Measurements from ENCODE around the gene ARPC1B.

The ARPC1B gene

GRCh38 chr7:99392046-99392445, 17.5 kb downstream of the ARPC1B start:
- no peak for DNase-seq (ENCODE audit: low read depth, low spot score)
- TF ChIP-seq POLR2AphosphoS5 (IDR thresholded peaks at IDR 0.05; ENCODE audit: borderline replicate concordance, low read depth, low read length) (no peak), EZH2 (IDR thresholded peaks at IDR 0.05) (no peak), FOXP2 (optimal IDR thresholded peaks at IDR 0.05; ENCODE audit: control extremely low read depth, extremely low read length, insufficient read depth) (no peak)
- Histone ChIP-seq H3K9me3 (ENCODE audit: low read depth, low read length) (no peaks in the 10 kb centered on the region), H3K9ac (ENCODE audit: insufficient read length) (no peak overlapping the region), H3K27ac (no peak overlapping the region), H3K36me3 (ENCODE audit: insufficient read depth, low read length) (peaks cover 7% of the 10 kb centered on the region; the same call in 1 of the 2 replicates), H3K4me3 (no peak overlapping the region)

GRCh38 chr7:99392659-99393354, 18.3 kb downstream of the ARPC1B start:
- Histone ChIP-seq H3K9ac (ENCODE audit: insufficient read length) (peak overlapping the region; percentile 19), H3K36me3 (ENCODE audit: insufficient read depth, low read length) (peaks cover 14% of the 10 kb centered on the region; the same call in 1 of the 2 replicates), H3K4me3 (peak overlapping the region; percentile 78), H3K27ac (no peak overlapping the region), H3K9me3 (ENCODE audit: low read depth, low read length) (no peaks in the 10 kb centered on the region)
- no peak for DNase-seq (ENCODE audit: low read depth, low spot score)
- TF ChIP-seq FOXP2 (optimal IDR thresholded peaks at IDR 0.05; ENCODE audit: control extremely low read depth, extremely low read length, insufficient read depth) (no peak), POLR2AphosphoS5 (IDR thresholded peaks at IDR 0.05; ENCODE audit: borderline replicate concordance, low read depth, low read length) (peak; percentile 68)

- no peak for DNase-seq (ENCODE audit: low read depth, low spot score)
- no peaks in the 10 kb centered on the region for H3K9me3 ChIP-seq (ENCODE audit: low read depth, low read length)
- H3K36me3 ChIP-seq (ENCODE audit: insufficient read depth, low read length): peaks cover 22% of the 10 kb centered on the region; the same call in 1 of the 2 replicates
- peak overlapping the region; percentile 19 for H3K9ac ChIP-seq (ENCODE audit: insufficient read length)
- H3K4me3 ChIP-seq: peak overlapping the region; percentile 78
- TF ChIP-seq EZH2 (IDR thresholded peaks at IDR 0.05) (no peak), FOXP2 (optimal IDR thresholded peaks at IDR 0.05; ENCODE audit: control extremely low read depth, extremely low read length, insufficient read depth) (no peak), POLR2AphosphoS5 (IDR thresholded peaks at IDR 0.05; ENCODE audit: borderline replicate concordance, low read depth, low read length) (no peak; the same call in none of the 2 replicates)
- no peak overlapping the region for H3K27ac ChIP-seq
Measured at GRCh38 chr7:99393355-99394187, 19.0 kb downstream of the ARPC1B start.

- DNase-seq (ENCODE audit: low read depth, low spot score): no peak
- Histone ChIP-seq H3K27ac (no peak overlapping the region), H3K36me3 (ENCODE audit: insufficient read depth, low read length) (peaks cover 27% of the 10 kb centered on the region; the same call in 1 of the 2 replicates), H3K4me3 (no peak overlapping the region), H3K9ac (ENCODE audit: insufficient read length) (no peak overlapping the region), H3K9me3 (ENCODE audit: low read depth, low read length) (no peaks in the 10 kb centered on the region)
- TF ChIP-seq POLR2AphosphoS5 (IDR thresholded peaks at IDR 0.05; ENCODE audit: borderline replicate concordance, low read depth, low read length) (no peak), FOXP2 (optimal IDR thresholded peaks at IDR 0.05; ENCODE audit: control extremely low read depth, extremely low read length, insufficient read depth) (no peak), EZH2 (IDR thresholded peaks at IDR 0.05) (no peak)
Measured at GRCh38 chr7:99394188-99394502, 19.6 kb downstream of the ARPC1B start.

GRCh38 chr7:99395616-99396327, 21.2 kb downstream of the ARPC1B start:
- H3K36me3 ChIP-seq (ENCODE audit: insufficient read depth, low read length): peaks cover 43% of the 10 kb centered on the region
- no peak overlapping the region for H3K9ac ChIP-seq (ENCODE audit: insufficient read length)
- H3K27ac ChIP-seq: no peak overlapping the region

GRCh38 chr7:99396418-99397296, 22.1 kb downstream of the ARPC1B start:
- DNase-seq (ENCODE audit: low read depth, low spot score): no peak
- H3K36me3 ChIP-seq (ENCODE audit: insufficient read depth, low read length): peaks cover 52% of the 10 kb centered on the region
- H3K9ac ChIP-seq (ENCODE audit: insufficient read length): no peak overlapping the region

More at GRCh38 chr7:99395616-99396327, 21.2 kb downstream of the ARPC1B start:
- no peak for DNase-seq (ENCODE audit: low read depth, low spot score)
- Histone ChIP-seq H3K4me3 (no peak overlapping the region), H3K9me3 (ENCODE audit: low read depth, low read length) (no peaks in the 10 kb centered on the region)
- TF ChIP-seq POLR2AphosphoS5 (IDR thresholded peaks at IDR 0.05; ENCODE audit: borderline replicate concordance, low read depth, low read length) (no peak), EZH2 (IDR thresholded peaks at IDR 0.05) (no peak), FOXP2 (optimal IDR thresholded peaks at IDR 0.05; ENCODE audit: control extremely low read depth, extremely low read length, insufficient read depth) (no peak)

GRCh38 chr7:99397297-99397983, 22.9 kb downstream of the ARPC1B start:
- no peak overlapping the region for H3K27ac ChIP-seq
- no peak for DNase-seq (ENCODE audit: low read depth, low spot score)
- no peak overlapping the region for H3K4me3 ChIP-seq
- TF ChIP-seq EZH2 (IDR thresholded peaks at IDR 0.05): no peak
- no peak for TF ChIP-seq FOXP2 (optimal IDR thresholded peaks at IDR 0.05; ENCODE audit: control extremely low read depth, extremely low read length, insufficient read depth)
- no peak; the same call in 1 of the 2 replicates for TF ChIP-seq POLR2AphosphoS5 (IDR thresholded peaks at IDR 0.05; ENCODE audit: borderline replicate concordance, low read depth, low read length)
- no peaks in the 10 kb centered on the region for H3K9me3 ChIP-seq (ENCODE audit: low read depth, low read length)
- H3K9ac ChIP-seq (ENCODE audit: insufficient read length): no peak overlapping the region
- peaks cover 58% of the 10 kb centered on the region for H3K36me3 ChIP-seq (ENCODE audit: insufficient read depth, low read length)

More at GRCh38 chr7:99396418-99397296, 22.1 kb downstream of the ARPC1B start:
- Histone ChIP-seq H3K9me3 (ENCODE audit: low read depth, low read length) (no peaks in the 10 kb centered on the region), H3K4me3 (no peak overlapping the region), H3K27ac (no peak overlapping the region)
- TF ChIP-seq POLR2AphosphoS5 (IDR thresholded peaks at IDR 0.05; ENCODE audit: borderline replicate concordance, low read depth, low read length): no peak
- no peak for TF ChIP-seq FOXP2 (optimal IDR thresholded peaks at IDR 0.05; ENCODE audit: control extremely low read depth, extremely low read length, insufficient read depth)
- TF ChIP-seq EZH2 (IDR thresholded peaks at IDR 0.05): no peak
